Bronchial epithelial cell (primary cell): Measurements from ENCODE around the gene ANKRD17. TPM values are rescaled to one million over a fixed set of nuclear protein-coding genes. Genes with fewer than 3 reads are reported as not detected.
"Not testable (repeated sequence)": the region's sequence is repeated elsewhere in the genome, so short reads cannot be mapped to it uniquely, and the experiment has no call there.

Experiments
- DNase-seq: peaks from one replicate; pipeline ENCODE4 v3.0.0-alpha.2; 2010; ENCODE audit warnings: low read depth
- FAIRE-seq: peaks from 2 replicates; lab custom pipeline; 2011; peaks lifted over from hg19 to GRCh38; lab: Jason Lieb, UNC
- H3K27me3 ChIP-seq: 2 replicates; pipeline ENCODE4 v1.5.1; 2011; ENCODE audit warnings: low read length; ENCODE audit not compliant: control insufficient read depth, insufficient read depth
- H3K36me3 ChIP-seq: 2 replicates; pipeline ENCODE4 v1.5.1; 2011; ENCODE audit warnings: low read length; ENCODE audit not compliant: control insufficient read depth, insufficient read depth
- H3K4me3 ChIP-seq: 2 replicates; pipeline ENCODE4 v1.5.1; 2011; ENCODE audit warnings: mild to moderate bottlenecking, low read depth, low read length, control low read depth
- total RNA-seq: library from RNA; depleted of rRNA; stranded (reverse); fragments of >200 nt; gene quantifications from 2 replicates; pipeline ENCODE4 v1.2.1, GENCODE V29; 2014
- TF ChIP-seq, protein P1 (sequence below): IDR thresholded peaks from 2 replicates; pipeline ENCODE4 v1.5.1; 2011; ENCODE audit warnings: mild to moderate bottlenecking, moderate library complexity, low read length, control low read depth, inconsistent platforms; ENCODE audit not compliant: insufficient read depth, severe bottlenecking

The ANKRD17 gene
- total RNA-seq, 1 donor from 2014 or later = 41.9 TPM

DNA sequence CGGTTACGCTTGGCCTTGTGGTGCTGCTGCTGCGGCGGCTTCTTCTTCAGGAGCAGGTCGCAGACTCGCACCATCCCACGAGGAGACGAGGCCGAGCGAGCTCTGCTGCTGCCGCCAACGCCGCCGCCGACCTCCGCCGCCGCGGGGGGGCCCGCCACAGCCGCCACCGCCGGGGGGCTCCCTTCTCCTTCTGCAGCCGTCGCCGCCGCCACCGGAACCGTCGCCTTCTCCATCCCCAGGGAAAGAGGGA, 237 bp downstream of the ANKRD17 start:
- DNase-seq (peak; percentile 1), FAIRE-seq (no peak)
- TF ChIP-seq, protein P1, sequence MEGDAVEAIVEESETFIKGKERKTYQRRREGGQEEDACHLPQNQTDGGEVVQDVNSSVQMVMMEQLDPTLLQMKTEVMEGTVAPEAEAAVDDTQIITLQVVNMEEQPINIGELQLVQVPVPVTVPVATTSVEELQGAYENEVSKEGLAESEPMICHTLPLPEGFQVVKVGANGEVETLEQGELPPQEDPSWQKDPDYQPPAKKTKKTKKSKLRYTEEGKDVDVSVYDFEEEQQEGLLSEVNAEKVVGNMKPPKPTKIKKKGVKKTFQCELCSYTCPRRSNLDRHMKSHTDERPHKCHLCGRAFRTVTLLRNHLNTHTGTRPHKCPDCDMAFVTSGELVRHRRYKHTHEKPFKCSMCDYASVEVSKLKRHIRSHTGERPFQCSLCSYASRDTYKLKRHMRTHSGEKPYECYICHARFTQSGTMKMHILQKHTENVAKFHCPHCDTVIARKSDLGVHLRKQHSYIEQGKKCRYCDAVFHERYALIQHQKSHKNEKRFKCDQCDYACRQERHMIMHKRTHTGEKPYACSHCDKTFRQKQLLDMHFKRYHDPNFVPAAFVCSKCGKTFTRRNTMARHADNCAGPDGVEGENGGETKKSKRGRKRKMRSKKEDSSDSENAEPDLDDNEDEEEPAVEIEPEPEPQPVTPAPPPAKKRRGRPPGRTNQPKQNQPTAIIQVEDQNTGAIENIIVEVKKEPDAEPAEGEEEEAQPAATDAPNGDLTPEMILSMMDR = no peak
- peak overlapping the region; percentile 92 for H3K4me3 ChIP-seq
- no peaks in the 10 kb centered on the region for H3K27me3 ChIP-seq
- no peaks in the 10 kb centered on the region for H3K36me3 ChIP-seq

DNA sequence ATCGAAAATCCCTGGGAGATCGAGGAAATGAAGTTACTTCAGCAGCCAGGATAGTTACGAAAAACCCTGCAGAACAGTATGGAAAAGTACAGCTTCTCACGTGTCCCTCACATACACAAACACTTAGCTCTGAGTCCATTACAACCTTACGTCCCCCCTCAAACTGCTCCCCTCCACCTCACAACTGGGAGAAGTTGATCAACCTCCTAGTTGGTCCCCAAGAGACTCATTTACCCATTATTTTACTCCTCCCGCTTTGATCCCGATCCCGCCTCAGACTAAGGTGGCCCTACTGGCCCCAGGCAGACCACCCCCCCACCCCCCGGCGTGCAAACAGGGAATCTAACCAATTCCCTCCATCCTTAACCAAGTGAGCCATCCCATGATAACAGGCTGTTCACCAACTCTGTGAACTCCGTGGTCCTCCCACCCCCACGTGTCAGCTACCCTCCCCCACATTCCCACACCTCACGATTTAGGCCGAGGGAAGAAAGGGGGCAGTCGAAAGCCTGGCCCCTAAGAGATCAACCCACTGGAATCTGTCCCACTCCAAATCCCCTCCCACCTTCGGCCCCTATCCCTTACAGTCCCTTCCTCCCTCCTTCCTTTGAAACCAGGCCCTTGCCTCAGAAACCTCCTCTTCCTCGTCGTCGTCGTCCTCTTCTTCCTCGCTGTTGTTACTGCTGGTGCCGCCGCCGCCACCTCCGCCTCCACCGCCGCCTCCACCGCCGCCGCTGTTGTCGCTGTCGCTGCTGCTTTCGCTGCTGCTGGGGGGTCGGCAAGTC, 755 bp downstream of the ANKRD17 start:
- DNase-seq (peak; percentile 36), FAIRE-seq (no peak)
- TF ChIP-seq, protein P1 = peak; percentile 2
- Histone ChIP-seq H3K36me3 (no peaks in the 10 kb centered on the region), H3K4me3 (peak overlapping the region; percentile 92), H3K27me3 (no peaks in the 10 kb centered on the region)

DNA sequence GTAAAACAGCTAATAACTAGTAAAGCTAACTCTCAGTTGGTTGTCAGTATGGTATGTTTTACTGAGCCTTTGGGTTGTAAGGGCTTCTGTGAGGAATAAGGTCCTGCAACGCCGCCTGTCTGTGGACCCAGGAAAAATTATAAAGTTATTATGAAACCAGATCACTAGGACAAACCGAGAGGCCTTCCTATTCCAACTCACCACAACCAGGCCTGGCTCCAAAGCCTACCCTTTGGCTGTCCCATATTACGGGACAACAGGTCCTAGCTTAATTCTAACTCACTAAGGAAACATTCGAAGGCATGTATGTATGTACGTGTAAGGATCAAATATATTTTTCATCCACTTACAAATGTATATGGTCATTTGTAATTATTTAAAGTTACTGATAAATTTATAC, 1.4 kb downstream of the ANKRD17 start:
- Histone ChIP-seq H3K36me3 (no peaks in the 10 kb centered on the region), H3K27me3 (no peaks in the 10 kb centered on the region), H3K4me3 (peak overlapping the region; percentile 92)
- TF ChIP-seq, protein P1 = peak; percentile 77
- FAIRE-seq (no peak), DNase-seq (peak; percentile 81)

DNA sequence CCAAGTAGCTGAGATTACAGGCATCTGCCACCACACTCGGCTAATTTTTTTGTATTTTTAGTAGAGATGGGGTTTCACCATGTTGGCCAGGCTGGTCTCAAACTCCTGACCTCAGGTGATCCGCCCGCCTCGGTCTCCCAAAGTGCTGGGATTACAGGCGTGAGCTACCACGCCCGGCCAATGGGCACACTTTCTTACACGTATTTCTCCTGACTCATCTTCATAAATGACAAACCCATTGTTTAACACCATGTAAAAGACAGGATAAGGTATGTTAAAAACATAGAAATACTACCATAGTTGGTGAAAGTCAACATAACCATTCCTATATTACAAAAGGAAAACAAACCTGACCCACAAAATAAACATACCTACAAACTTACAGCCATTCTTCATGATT, 2.8 kb downstream of the ANKRD17 start:
- not testable (repeated sequence) for H3K36me3 ChIP-seq
- peak; percentile 39 for DNase-seq
- H3K4me3 ChIP-seq = peak overlapping the region; percentile 7

DNA sequence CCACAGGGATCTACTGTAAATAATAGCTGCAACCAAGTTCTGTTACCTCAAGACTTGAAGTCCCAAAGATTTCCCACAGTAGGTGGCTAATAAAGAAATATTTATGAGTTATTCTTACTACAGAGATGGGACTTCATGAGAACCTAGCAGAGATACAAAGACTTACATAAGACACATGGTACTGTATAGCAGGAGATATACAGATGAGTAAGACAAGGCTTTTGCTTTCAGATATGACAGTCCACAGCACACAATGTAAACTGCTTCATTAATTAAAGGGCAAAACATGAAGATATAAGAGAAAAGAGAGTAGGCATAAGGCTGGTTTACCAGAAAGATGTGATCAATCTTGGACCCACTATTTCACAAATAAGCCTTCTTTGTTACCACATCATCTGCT, 6.6 kb downstream of the ANKRD17 start:
- DNase-seq (no peak), FAIRE-seq (no peak)
- TF ChIP-seq, protein P1 = no peak
- H3K36me3 ChIP-seq = no peaks in the 10 kb centered on the region
- H3K27me3 ChIP-seq = no peaks in the 10 kb centered on the region
- no peak overlapping the region for H3K4me3 ChIP-seq

More for the DNA sequence above, 2.8 kb downstream of the ANKRD17 start:
- not testable (repeated sequence) for H3K27me3 ChIP-seq, FAIRE-seq

DNA sequence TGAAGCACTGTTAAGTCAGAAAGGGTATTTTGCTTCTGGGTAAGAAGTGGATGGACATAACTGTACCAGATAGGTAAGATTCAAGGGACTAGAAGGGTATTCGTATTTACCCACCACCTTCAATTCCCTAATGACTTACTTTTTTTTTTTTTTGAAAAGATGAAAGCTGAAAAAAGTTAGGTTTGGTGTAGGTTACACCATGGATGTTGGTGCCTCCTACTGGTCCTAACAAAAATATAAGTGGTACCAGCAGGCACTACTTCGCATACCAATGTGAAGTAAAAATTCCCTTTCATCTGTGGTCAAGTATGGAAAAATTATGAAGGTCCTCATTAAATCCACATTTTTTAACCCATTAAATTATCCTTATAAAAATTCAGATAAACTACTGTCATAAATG, 7.2 kb downstream of the ANKRD17 start:
- Histone ChIP-seq H3K4me3 (no peak overlapping the region), H3K27me3 (no peaks in the 10 kb centered on the region), H3K36me3 (no peaks in the 10 kb centered on the region)
- DNase-seq (no peak), FAIRE-seq (no peak)
- TF ChIP-seq, protein P1 = no peak
